HepG2 (cell line): ENCODE data around the gene PLEKHN1. TPM values are rescaled to one million over a fixed set of nuclear protein-coding genes. Genes with fewer than 3 reads are reported as not detected.

ENCODE experiments used
- CAMTA2 ChIP-seq: sonication (generic); formaldehyde crosslinking; IDR thresholded peaks from 2 replicates; pipeline ENCODE4 v1.4.0; 2020; ENCODE audit warnings: mild to moderate bottlenecking, missing genetic modification reagents, borderline replicate concordance
- CBFB ChIP-seq: sonication (generic); formaldehyde crosslinking; IDR thresholded peaks from 2 replicates; pipeline ENCODE4 v1.4.0; 2020; ENCODE audit warnings: missing genetic modification reagents
- CEBPB ChIP-seq: IDR thresholded peaks from 2 replicates; pipeline ENCODE4 v1.6.1; 2011; ENCODE audit warnings: low read depth, low read length, improper control_type of control experiment, borderline replicate concordance
- ELF3 ChIP-seq: IDR thresholded peaks from 2 replicates; pipeline ENCODE4 v1.6.1; 2016; ENCODE audit warnings: missing genetic modification reagents, missing compliant biosample characterization
- GATAD2A ChIP-seq: IDR thresholded peaks from 2 replicates; pipeline ENCODE4 v1.6.1; 2016
- GPBP1L1 ChIP-seq: sonication (generic); formaldehyde crosslinking; IDR thresholded peaks from 2 replicates; pipeline ENCODE4 v1.5.0; 2020; ENCODE audit warnings: mild to moderate bottlenecking, missing genetic modification reagents
- KAT7 ChIP-seq: IDR thresholded peaks from 2 replicates; pipeline ENCODE4 v1.6.1; 2018; ENCODE audit warnings: borderline replicate concordance, missing compliant biosample characterization
- MAFG ChIP-seq: sonication (generic); formaldehyde crosslinking; IDR thresholded peaks from 2 replicates; pipeline ENCODE4 v1.5.1; 2020; ENCODE audit warnings: mild to moderate bottlenecking, missing genetic modification reagents
- REPIN1 ChIP-seq: sonication (generic); formaldehyde crosslinking; IDR thresholded peaks from 2 replicates; pipeline ENCODE4 v1.8.0; 2022; ENCODE audit warnings: missing genetic modification reagents, low read depth, mild to moderate bottlenecking, borderline replicate concordance
- SIX1 ChIP-seq: sonication (generic); formaldehyde crosslinking; IDR thresholded peaks from 2 replicates; pipeline ENCODE4 v1.4.0; 2020; ENCODE audit warnings: missing genetic modification reagents, borderline replicate concordance
- TFDP1 ChIP-seq: IDR thresholded peaks from 2 replicates; pipeline ENCODE4 v1.6.1; 2016; ENCODE audit warnings: missing compliant biosample characterization, missing genetic modification reagents, borderline replicate concordance
- TMF1 ChIP-seq: sonication (generic); formaldehyde crosslinking; IDR thresholded peaks from 2 replicates; pipeline ENCODE4 v1.8.1; 2022; ENCODE audit warnings: low read depth, missing genetic modification reagents
- ZBTB25 ChIP-seq: IDR thresholded peaks from 2 replicates; pipeline ENCODE4 v1.6.1; 2018; ENCODE audit warnings: missing genetic modification reagents
- ZNF205 ChIP-seq: IDR thresholded peaks from 2 replicates; pipeline ENCODE4 v1.6.1; 2018; ENCODE audit warnings: missing biosample characterization, missing genetic modification reagents
- ZNF253 ChIP-seq: sonication (generic); formaldehyde crosslinking; IDR thresholded peaks from 2 replicates; pipeline ENCODE4 v1.8.0; 2022; ENCODE audit warnings: mild to moderate bottlenecking, missing genetic modification reagents, borderline replicate concordance
- ZNF33A ChIP-seq: sonication (generic); formaldehyde crosslinking; IDR thresholded peaks from 2 replicates; pipeline ENCODE4 v1.5.1; 2020; ENCODE audit warnings: missing genetic modification reagents, mild to moderate bottlenecking, moderate library complexity, borderline replicate concordance
- ZNF343 ChIP-seq: sonication (generic); formaldehyde crosslinking; IDR thresholded peaks from 2 replicates; pipeline ENCODE4 v1.4.0; 2020; ENCODE audit warnings: mild to moderate bottlenecking, missing genetic modification reagents
- ZNF570 ChIP-seq: sonication (generic); formaldehyde crosslinking; IDR thresholded peaks from 2 replicates; pipeline ENCODE4 v1.4.0; 2020; ENCODE audit warnings: mild to moderate bottlenecking, missing genetic modification reagents, borderline replicate concordance
- ZNF619 ChIP-seq: sonication (generic); formaldehyde crosslinking; IDR thresholded peaks from 2 replicates; pipeline ENCODE4 v1.4.0; 2020; ENCODE audit warnings: mild to moderate bottlenecking, missing genetic modification reagents
- ZNF772 ChIP-seq: sonication (generic); formaldehyde crosslinking; IDR thresholded peaks from 2 replicates; pipeline ENCODE4 v1.5.0; 2020; ENCODE audit warnings: mild to moderate bottlenecking, missing genetic modification reagents
- ZSCAN21 ChIP-seq: sonication (generic); formaldehyde crosslinking; IDR thresholded peaks from 2 replicates; pipeline ENCODE4 v1.8.0; 2022; ENCODE audit warnings: mild to moderate bottlenecking, missing genetic modification reagents, moderate library complexity, borderline replicate concordance
- polyA plus RNA-seq, 8 experiments: library from polyadenylated mRNA; depleted of rRNA in 3 of 8; stranded (reverse) in 7 of 8; unstranded in 1 of 8; fragments of >200 nt; fragmentation: Illumina TruSeq in 4 of 8; extraction: Trizol in 4 of 8; gene quantifications; 2 replicates each; pipeline versions ENCODE4 v1.2.1 to v1.2.3, GENCODE V29; 2011 to 2016; ENCODE audit warnings: low read depth in 4 of 8, missing spikeins in 1 of 8, mixed read lengths in 1 of 8; ENCODE audit not compliant: insufficient read depth in 1 of 8
- total RNA-seq, 5 experiments: library from RNA; depleted of rRNA; stranded (reverse); fragments of >200 nt; fragmentation: Illumina TruSeq; extraction: Trizol; gene quantifications; 2 replicates each; pipeline ENCODE4 v1.2.3, GENCODE V29; 2016; ENCODE audit warnings: low read depth in 1 of 5
- TF ChIP-seq, protein P1 (sequence below): sonication (generic); formaldehyde crosslinking; IDR thresholded peaks from 2 replicates; pipeline ENCODE4 v1.5.1; 2020; ENCODE audit warnings: mild to moderate bottlenecking, moderate library complexity, missing genetic modification reagents
- TF ChIP-seq, protein P2 (sequence below): sonication (generic); formaldehyde crosslinking; IDR thresholded peaks from 2 replicates; pipeline ENCODE4 v1.4.0; 2020; ENCODE audit warnings: low read depth, mild to moderate bottlenecking, missing genetic modification reagents

The PLEKHN1 gene
- total and polyA plus RNA-seq, 2 of the 13 experiments (the other 11 are each of a cell fraction or from before 2014, with no cell fraction given), result 0.42 to 0.58 TPM

- TF ChIP-seq ZBTB25, result peak; percentile 98
- TF ChIP-seq GATAD2A (CRISPR knock-in tag), result peak; percentile 93
- peak; percentile 80; the same call in 1 of the 2 replicates for TF ChIP-seq ZNF205 (CRISPR knock-in tag)
- TF ChIP-seq, protein P1, sequence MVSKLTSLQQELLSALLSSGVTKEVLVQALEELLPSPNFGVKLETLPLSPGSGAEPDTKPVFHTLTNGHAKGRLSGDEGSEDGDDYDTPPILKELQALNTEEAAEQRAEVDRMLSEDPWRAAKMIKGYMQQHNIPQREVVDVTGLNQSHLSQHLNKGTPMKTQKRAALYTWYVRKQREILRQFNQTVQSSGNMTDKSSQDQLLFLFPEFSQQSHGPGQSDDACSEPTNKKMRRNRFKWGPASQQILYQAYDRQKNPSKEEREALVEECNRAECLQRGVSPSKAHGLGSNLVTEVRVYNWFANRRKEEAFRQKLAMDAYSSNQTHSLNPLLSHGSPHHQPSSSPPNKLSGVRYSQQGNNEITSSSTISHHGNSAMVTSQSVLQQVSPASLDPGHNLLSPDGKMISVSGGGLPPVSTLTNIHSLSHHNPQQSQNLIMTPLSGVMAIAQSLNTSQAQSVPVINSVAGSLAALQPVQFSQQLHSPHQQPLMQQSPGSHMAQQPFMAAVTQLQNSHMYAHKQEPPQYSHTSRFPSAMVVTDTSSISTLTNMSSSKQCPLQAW (CRISPR knock-in tag), result peak; percentile 91
- TF ChIP-seq ZNF343 (CRISPR knock-in tag), result peak; percentile 49; the same call in 1 of the 2 replicates
- no peak for TF ChIP-seq GPBP1L1 (CRISPR knock-in tag)
- peak; percentile 74 for TF ChIP-seq TFDP1 (CRISPR knock-in tag)
- peak; percentile 62; the same call in 1 of the 2 replicates for TF ChIP-seq KAT7
- TF ChIP-seq REPIN1 (CRISPR knock-in tag), result peak; percentile 83
- TF ChIP-seq MAFG (CRISPR knock-in tag), result 0 out of 2 replicates have a peak, but pooled peaks have one; percentile 18
- no peak; the same call in 1 of the 2 replicates for TF ChIP-seq TMF1 (CRISPR knock-in tag)
- TF ChIP-seq ELF3, result peak; percentile 89
- 0 out of 2 replicates have a peak, but pooled peaks have one; percentile 19 for TF ChIP-seq SIX1
- no peak for TF ChIP-seq ZNF570 (CRISPR knock-in tag)
- TF ChIP-seq, protein P2, sequence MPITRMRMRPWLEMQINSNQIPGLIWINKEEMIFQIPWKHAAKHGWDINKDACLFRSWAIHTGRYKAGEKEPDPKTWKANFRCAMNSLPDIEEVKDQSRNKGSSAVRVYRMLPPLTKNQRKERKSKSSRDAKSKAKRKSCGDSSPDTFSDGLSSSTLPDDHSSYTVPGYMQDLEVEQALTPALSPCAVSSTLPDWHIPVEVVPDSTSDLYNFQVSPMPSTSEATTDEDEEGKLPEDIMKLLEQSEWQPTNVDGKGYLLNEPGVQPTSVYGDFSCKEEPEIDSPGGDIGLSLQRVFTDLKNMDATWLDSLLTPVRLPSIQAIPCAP, result peak; percentile 82
- TF ChIP-seq CBFB, result peak; percentile 32; the same call in 1 of the 2 replicates
- peak; percentile 75; the same call in 1 of the 2 replicates for TF ChIP-seq ZNF772 (CRISPR knock-in tag)
- peak; percentile 57; the same call in 1 of the 2 replicates for TF ChIP-seq ZNF619 (CRISPR knock-in tag)
- TF ChIP-seq ZNF253 (CRISPR knock-in tag), result no peak
- 0 out of 2 replicates have a peak, but pooled peaks have one; percentile 12 for TF ChIP-seq CAMTA2 (CRISPR knock-in tag)
- 0 out of 2 replicates have a peak, but pooled peaks have one; percentile 35 for TF ChIP-seq ZSCAN21 (CRISPR knock-in tag)
- TF ChIP-seq CEBPB, result 0 out of 2 replicates have a peak, but pooled peaks have one; percentile 26
- no peak for TF ChIP-seq ZNF33A (CRISPR knock-in tag)
Measured at GRCh38 chr1:1006305-1007159, 40.2 kb downstream of the PLEKHN1 start (continued).
